GM18505 (cell line): ENCODE results near the gene NME5.
"Not testable (repeated sequence)": the region's sequence is repeated elsewhere in the genome, so short reads cannot be mapped to it uniquely, and the experiment has no call there.

Experiments used
- ATAC-seq: cut with Tn5 transposase; IDR thresholded peaks from one replicate; pipeline ENCODE4 v1.9.1; 2021; ENCODE audit not compliant: unreplicated experiment
- POLR2A ChIP-seq: IDR thresholded peaks from 4 replicates; pipeline ENCODE4 v1.6.1; 2011; ENCODE audit warnings: borderline replicate concordance; ENCODE audit not compliant: insufficient read depth, insufficient read length; ENCODE audit errors: extremely low read depth

The NME5 gene

DNA sequence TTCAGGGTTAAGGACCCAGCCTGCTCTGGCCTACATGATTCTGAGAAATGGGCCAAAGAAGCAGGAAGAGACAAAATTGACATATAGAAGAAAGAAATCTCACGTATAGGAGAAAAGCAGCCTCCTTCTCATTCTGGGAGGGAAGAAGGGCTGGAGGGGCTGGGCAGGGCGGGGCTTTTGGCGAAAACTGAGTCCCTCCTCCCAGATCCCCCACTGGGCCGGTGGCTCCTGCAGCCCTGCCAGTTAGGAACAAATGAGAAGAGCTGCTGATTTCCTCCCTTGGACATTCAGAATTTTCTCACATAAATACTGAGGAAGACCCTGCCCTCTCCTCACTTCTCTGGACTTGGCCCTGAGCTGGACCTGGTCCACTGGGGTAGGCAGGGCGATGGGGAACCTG, 55.5 kb downstream of the NME5 start, which contains the start of gene WNT8A:
TSS of gene WNT8A (plus strand) at position 332 of the 400 bp plus-strand sequence. CDS start 95 bp downstream, outside the sequence.
- no peak for ATAC-seq
- no peak for TF ChIP-seq POLR2A

DNA sequence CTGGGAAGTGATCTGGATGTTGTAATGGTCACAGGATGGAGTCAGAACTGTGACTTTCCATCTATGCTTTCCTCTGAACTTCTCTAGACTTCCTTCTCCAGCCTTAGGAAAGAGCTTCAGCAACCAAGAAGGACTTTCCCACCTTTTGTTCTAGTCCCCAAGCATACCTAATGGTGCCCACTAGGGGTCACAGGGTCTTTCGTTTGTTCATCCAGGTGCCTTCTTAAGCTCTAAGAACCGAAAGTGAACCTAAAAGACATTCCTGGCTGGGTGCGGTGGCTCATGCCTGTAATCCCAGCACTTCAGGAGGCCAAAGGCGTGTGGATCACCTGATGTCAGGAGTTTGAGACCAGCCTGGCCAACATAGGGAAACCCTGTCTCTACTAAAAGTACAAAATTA, 57.2 kb downstream of the NME5 start:
- TF ChIP-seq POLR2A = no peak
- no peak for ATAC-seq

DNA sequence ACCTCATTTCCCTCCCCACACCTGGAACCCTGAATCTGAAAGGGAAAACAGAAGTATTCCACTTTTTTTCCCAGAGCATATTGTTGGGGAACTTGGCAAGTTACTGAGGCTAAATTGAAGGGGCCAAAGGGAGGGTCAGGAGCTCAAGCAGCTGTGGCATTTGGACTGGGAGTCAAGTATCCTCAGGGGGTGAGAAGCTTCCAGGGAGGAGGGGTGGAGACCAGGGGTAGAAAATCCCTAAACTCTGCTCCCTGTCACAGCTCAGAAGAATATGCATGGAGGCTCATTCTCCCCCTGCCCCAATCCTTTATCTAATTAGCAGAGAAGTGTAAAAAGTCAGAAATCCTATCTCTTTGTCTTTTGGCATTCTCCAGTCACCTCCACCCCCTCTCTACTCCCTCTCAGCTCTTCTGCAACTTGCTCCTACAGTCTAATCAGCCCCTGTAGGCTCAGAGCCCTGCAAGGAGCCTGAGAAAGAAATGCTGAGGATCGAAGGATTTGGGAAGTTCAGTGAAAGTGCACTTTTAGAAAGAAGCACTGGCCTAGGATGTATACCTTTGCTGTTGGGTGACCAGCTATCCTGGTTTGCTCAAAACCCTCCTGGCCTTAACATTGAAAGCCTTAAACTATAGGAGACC, 61.1 kb downstream of the NME5 start:
- ATAC-seq = no peak
- TF ChIP-seq POLR2A = no peak

DNA sequence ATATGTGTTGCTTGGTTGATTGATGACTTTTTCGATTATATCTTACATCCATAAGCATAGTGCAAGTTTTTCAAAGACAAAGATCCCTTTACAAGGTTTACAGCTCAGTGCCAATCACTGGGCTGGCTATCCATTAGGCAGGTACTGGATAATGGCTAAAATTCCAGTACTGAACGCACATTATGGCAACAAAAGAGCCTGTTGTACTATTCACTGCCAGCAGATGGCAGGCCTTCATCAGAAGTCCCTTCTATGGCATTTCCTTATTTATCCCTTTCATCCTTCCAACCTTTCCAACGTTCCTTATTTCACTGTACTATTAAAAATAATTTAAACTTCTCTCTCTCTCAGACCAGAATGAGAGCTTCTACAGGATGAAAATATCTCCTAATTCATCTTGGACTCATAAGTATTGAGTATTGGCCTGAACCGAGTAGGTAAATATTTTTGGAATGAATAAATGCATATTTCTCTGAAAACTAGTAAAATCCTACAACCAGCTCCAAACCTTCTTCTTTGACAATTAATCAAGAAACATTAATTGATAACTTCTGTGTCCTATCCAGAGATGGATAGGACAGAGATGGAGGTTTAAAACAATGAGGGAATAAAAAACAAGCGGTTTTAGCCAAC, 62.0 kb downstream of the NME5 start:
- no peak for ATAC-seq
- TF ChIP-seq POLR2A = no peak

DNA sequence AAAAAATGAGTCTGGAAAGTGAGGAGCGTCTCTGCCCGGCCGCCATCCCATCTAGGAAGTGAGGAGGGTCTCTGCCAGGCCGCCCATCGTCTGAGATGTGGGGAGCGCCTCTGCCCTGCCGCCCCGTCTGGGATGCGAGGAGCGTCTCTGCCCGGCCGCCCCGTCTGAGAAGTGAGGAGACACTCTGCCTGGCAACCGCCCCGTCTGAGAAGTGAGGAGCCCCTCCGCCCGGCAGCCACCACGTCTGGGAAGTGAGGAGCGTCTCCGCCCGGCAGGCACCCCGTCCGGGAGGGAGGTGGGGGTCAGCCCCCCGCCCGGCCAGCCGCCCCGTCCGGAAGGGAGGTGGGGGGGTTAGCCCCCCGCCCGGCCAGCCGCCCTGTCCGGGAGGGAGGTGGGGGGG, 69.2 kb downstream of the NME5 start:
- ATAC-seq = not testable (repeated sequence)

DNA sequence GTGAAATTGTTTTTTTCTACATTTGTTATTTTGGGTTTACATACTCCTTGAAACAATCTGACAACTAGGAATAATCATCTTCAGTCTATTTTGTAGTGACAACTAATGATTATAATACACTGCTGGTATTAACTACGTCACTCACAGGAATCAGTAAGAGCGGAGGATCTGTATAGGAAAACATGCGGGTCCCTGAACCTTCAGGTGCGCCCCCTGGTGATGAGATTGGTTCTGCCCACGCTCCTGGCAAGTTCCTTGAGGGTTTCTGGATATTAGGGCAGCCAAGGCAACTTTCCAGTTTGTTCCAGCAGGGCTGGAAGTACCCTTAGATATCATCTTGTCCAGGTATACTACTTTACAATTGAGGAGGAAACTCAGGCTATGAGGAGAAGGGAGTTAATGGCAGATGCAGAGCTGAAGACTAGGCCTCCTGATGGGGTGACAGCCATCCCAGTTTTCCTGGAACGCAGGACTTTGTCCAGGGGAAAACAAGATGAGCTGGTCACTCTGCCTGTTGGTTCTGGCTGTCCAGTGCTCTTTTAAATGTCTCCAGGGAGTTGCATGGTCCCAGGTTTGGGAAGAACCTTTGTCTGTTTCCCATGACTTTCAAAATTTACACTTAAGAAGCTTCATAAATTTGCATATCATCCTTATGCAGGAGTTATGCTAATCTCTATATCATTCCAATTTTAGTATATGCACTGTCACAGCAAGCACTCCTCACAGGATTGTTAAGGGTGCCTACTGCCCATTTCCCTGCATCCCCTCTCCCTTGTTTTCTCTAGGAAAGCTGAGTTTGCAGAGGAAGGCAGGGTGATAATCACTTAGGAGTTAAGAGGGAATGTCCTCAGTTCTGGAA, 70.3 kb downstream of the NME5 start:
- no peak for ATAC-seq
- TF ChIP-seq POLR2A = no peak

DNA sequence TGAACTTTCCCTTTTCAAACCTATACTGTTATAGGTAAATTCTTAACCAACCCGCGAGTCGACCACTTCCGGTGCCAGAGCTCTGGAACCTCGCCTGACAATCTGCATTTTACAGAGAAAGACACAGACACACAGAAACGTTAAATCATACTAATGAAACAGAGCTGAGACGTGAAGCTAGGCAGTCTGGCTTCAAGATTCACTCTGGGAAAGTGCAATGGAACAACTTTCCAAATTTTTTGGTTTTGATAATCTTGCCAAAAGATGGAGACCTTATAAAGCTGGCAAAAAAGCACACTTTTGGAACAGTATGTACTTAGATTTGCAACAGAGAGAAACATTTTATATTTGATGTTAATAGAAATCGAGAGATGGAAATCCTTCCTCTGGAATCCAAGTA, 71.3 kb downstream of the NME5 start:
- no peak for ATAC-seq
- TF ChIP-seq POLR2A = no peak
